GM10847 (cell line): ENCODE measurements around the gene NECAB2.

Experiments
- POLR2A ChIP-seq: IDR thresholded peaks from 2 replicates; pipeline ENCODE4 v1.6.1; 2011; ENCODE audit not compliant: insufficient read length; ENCODE audit errors: extremely low read depth

Gene NECAB2

DNA sequence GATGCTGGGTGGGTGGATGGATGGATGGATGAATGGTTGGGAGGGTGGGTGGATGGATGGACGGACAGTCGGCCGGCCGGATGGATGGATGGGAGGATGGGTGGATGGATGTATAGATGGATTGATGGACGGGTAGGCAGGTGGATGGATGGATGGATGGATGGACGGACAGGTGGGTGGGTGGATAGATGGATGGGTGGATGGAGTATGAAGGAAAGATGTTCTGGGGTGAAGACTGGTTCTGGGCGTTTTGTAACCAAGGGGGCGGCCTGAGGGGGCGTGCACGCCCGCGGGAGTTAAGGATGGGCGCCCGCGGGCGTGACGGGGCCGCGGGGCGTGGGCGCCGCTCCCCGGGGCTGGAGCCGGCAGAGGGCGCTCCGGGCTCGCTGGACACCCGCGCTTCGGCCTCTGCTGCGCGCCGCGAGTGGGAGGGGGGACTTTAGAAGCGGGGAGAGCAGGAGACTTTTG lies at the start of gene NECAB2:
Gene NECAB2, plus strand, starts transcription at position 407 of the 468 bp plus-strand sequence. CDS start 405 bp downstream, outside the sequence.
- TF ChIP-seq POLR2A = no peak

DNA sequence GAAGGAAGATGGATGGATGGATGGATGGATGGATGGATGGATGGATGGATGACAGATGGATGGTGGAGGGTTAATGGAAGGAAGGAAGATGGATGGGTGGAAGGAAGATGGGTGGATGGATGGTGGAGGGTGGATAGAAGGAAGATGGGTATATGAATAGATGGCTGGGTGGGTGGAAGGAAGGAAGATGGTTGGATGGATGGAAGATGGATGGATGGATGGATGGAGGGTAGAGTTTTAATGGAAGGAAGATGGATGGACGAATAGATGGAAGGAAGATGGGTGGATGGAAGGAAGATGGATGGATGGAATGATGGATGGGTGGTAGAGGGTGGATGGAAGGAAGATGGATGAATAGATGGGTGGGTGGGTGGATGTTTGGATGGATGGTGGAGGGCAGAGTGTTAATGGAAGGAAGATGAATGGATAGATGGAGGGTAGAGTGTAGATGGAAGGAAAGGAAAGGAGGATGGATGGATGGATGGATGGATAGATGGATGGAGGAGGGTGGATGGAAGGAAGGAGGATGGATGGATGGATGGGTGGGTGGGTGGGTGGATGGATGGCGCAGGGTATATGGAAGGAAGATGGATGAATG lies 47.1 kb upstream of the NECAB2 start:
- no peak for TF ChIP-seq POLR2A

DNA sequence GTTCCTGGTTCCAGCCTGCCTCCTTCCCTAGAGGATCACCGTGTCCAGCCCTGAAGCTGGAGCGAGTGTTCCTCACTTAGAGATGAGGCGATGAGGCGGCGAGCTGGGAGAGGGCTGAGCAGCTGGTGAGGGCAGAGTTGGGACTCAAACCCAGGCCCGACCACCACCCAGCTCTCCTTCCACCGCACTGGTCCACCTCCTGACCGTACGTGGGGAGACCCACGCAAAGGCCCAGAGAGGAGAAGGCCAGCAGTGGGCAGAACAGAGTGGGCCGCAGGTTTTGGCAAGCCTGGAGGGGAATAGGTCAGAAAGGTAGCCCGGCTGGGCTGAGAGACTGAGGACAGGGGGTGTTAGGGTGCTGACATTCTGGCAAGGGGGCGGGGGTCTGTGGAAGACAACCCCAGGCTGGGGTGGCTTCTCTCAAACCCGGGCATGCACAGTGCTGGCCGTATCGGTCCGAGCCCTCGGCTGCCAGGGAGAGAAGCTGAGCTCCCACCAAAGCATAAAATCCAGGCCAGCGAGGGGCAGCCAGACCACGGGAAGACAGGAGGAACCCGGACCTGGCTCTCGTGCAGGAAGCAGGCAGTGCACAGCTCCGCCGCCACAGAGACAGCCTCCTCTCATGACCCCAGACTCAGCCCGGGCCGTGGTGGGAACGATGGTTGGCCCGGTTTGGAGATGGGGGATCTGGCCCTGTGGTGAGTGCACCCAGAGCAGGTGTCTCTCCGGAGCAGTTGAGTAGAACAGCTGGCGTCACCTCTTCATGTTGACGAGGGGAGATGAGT lies 44.3 kb upstream of the NECAB2 start:
- no peak for TF ChIP-seq POLR2A

DNA sequence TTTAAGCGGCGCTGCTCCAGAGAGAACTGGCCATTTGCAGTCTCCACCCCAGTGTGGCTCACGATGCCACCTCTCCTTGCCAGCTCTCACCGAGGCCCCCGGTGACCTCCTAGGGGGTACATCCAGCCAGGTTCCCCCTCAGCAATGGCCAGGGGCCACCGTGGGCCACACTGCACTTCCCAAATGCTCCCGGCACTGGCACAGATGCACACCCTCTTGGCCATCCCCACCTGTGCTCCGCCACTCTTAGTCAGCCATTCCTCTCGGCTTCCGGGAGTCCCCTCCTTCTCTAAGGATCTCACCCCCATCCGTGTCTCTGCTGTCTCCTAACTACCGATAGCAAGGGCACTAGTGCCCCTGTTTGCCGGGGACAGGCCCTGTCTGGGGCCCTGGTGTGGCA lies 43.4 kb upstream of the NECAB2 start:
- TF ChIP-seq POLR2A = no peak

DNA sequence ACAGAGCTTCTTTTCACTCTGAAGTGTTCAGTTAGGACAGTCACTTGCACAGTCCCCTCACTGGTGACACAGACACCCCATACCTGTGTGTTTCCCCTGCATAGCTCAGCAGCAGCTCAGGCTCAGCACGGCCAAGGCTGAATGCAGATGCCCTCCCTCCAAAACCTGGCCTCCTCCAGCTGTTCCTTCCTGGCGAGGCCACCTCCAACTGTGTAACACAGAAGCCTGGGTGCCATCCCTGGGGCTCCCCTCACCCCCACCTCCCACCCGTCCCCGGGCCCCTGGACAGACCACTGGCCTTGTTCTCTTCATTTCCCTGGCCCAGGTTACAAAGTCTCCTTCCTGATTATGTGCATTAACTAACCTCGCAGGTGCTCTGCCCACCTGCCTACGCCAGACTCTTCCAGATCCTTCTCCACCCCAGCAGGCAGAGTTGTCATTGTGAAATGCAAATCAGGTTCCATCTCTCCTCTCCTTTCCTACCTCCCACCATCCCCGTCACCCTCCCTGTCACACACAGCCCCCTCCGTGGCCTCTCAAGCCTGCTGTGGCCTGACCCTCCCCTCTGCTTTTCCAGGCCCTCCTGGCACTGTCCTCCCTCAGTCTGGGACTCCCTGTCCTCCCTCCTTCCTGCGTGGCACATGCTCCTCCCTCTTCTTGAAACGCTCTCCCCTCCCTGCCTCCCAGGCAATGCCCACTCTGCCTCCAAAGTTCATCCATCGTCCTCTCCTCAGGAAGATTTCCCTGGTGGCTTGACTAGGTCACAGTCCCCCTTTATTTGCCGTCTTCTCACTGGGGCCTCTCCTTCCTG lies 42.7 kb upstream of the NECAB2 start:
- TF ChIP-seq POLR2A = no peak

DNA sequence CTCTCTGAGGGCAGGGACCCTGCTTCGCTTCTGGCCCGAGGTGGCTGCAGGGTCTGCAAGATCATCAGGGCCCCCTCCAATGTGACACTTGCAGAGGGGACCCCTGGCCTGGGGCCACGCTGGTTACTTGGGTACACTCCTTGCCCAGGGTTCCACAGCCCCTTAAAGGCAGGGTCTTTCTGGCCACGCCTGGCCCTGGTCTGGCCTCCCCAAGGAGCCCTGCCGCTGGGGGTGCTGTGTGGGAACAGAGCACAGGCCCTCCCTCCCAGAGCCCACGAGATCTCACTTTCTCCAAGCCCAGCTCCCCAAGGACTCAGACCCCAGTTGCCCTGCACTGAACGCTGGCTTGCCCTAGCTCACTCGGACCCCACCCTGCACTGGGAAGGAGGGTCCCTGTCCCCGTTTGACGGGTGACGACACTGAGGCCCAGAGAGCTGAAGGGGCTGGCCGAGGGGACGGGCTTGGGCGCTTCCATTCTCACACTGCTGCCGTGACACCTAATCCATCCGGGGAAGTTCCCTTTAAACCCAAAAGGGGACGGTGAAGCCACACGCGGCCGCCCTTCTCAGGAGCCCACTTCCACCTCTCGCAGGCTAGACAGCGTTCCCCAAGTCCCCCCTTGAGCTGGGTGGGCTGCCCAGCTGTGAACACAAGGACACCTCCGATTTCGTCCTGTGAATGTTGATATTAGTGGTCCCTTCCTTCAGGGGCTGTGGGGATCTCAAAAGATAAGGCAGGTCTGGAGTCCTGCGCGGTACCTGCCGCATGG lies 41.9 kb upstream of the NECAB2 start:
- TF ChIP-seq POLR2A = no peak

DNA sequence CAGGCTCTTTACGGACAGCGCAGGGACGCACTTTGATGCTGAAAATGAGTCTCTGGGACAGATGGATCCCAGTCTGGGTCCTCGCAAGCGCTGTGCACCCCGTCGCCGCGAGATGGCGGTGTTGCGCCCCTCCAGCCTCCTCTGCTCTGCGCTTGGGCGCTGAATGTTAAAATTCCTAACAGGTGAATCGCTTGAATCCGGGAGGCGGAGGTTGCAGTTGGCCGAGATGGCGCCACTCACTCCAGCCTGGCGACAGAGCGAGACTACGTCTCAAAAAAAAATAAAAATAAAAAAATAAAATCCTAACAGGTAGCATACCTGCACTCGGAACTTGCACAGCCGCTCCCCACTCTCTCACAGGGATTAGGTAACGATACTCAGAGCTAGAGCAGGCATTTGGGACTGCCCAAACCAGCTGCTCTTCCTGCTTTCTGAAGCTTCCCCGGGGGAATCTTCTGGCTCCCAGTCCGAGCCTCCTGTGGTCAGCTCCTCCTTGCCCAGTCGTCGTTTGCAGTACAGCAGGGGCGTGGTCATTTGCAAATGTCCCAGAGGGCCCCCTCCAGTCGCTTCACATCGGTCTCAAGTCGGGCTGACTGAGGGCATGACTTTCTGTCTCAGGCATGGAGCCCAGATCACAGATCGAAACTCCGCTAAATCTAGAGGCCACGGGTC lies 41.2 kb upstream of the NECAB2 start:
- TF ChIP-seq POLR2A = no peak

DNA sequence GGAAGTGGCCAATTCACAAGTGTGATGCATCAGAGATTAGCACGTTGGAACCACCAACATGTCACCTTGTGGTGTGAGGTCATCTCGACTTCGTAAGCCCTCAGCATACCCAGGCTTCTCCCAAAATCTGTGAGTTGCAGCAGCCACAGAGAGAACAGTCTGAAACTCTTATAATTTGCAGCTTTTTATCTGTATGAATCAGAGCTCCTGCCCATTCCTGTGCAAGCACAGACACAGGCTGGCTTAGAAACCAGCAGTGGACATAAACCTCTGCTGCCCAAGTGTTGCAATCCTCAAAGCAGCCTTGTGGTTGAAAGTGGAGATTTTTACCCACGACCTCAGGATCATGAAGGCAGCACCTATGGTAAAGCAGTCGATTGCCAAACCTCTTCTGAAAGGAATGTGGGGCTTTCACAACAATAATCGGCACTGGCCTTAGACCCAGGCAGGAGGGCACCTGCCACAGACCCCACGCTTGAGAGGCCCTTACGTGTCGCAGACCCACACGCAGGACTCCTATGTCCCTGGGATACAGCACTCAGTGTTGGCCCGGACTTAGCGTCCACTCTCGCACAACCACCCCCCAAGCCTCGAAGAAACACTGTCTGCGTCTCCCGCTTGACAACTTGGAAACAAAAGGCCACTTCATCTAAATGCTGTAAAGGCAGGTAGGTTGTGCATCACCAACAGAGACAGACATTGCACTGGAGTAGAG lies 39.5 kb upstream of the NECAB2 start:
- no peak for TF ChIP-seq POLR2A

DNA sequence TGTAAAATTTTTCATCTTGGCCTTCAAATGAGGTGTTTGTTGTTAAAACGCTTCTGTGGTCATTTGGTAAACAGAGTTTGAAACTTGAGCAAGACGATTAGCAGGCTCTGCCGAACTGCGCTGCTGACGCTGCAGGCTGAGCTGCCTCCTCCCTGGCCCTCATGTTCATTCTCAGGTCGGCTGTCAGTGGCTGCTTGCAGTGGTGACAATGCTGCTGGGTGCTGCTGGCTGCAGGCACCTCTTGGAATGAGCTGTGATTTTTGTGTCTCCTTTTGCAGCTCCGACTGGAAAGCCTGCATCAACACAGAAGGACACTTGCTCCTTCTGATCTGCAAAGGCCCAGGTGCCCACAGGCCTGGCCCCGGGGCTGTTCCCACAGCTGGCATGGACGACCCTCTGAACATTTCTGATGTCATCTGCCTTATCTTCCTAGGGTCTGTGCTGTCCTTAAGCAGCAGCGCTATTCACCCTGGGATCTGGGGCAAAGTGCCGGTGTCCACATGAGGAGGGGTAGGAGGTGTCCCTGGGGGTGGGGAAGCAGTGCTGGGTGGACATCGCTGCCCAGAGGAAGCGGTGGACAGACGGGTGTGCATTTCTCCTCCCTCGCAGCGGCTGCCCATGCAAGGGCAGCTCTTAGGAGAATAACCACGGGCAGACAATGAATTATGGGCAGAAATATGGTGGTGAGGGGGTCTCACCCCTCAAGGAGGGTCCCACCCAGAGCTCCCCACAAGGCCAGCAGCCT lies 38.1 kb upstream of the NECAB2 start:
- no peak for TF ChIP-seq POLR2A

DNA sequence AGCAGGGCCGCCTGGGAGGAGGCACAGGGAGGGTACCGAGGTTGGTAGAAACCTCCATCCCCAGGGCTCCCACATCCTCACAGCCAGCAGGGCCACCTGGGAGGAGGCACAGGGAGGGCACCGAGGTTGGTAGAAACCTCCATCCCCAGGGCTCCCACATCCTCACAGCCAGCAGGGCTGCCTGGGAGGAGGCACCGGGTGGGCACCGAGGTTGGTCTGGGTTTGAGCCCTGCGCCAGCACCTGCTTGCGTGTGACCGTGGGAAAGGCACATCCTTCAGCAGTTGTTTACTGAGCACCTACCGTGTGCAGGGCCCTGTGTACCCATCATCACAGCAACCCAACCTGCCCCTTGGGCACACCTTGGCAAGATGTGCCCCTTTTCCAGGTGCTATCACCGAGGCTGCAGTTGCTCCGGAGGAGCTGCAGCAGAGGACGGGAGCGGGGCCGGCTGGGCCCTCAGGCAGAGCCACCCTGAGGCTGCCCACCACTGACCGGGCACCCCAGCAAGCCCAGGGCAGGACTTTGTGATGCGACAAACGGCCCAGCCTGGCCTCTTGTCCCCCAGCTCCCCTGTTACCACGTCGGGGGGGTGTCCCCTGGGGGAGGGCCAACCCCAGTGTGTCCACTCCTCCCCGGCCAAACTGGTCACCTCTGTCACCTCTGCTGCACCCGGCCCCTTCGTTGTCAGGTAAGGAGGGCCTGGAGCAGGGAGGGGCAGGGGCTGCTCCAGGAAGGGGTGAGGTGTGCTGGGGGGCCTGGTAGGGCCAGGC lies 37.1 kb upstream of the NECAB2 start:
- no peak for TF ChIP-seq POLR2A

DNA sequence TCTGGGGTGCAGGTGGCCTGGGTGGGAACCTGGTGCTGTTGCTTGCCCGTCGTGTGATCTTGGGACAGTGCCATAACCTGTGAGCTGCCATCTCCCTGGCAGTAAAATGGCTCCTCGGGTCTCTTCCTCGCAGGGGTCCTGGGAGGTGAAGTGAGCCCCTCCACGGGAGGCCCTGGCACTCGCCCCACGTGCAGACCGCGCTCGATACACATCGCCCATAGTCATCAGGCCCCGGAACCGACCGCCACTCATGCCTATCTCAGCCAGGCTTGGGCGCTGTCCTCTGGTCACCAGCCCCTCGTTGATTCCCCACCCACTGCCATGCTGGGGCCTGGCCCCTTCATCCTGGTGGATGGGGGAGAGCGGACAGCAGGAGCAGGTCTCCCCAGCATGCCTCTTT lies 36.5 kb upstream of the NECAB2 start:
- no peak for TF ChIP-seq POLR2A

DNA sequence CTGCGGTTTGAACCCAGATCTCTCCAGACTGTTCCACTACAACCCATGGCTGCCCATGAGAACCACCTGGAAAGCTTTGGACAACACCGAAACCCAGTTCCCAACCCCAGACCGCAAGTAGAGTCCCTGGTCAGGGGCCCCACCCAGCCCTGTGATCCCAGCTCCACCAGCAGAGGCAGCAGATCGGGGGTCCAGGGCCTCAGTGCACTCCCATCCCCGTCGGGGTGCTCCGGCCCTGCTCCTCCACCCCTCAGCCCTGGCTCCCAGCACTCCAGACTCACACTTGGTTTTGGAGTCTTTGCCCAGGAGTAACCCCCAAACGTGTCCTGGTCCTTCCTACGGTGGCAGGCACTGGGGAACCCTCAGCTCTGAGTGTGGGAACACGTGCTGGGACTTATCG lies 35.7 kb upstream of the NECAB2 start:
- TF ChIP-seq POLR2A = no peak
